WTC11 (cell line): ENCODE results near the gene AJM1. TPM values are rescaled to one million over a fixed set of nuclear protein-coding genes. Genes with fewer than 3 reads are reported as not detected.
A peak's percentile ranks its signal among the peaks of the same experiment; 100 is the strongest.

Experiments used
- ATAC-seq: fragments of 200-7000 bp; cut with Tn5 transposase; 2 replicates; pipeline ENCODE4 v1.10.0; 2021; ENCODE audit warnings: mild to moderate bottlenecking, moderate library complexity
- CTCF ChIA-PET: fragments of 300-600 bp; sonication (Branson Sonifier 250); formaldehyde crosslinking; loops from one replicate; lab custom pipeline; 2021; ENCODE audit warnings: antibody characterized with exemption; lab: Charles Lee
- POLR2A ChIA-PET: fragments of 350-600 bp; sonication (Branson Sonifier 250); formaldehyde crosslinking; loops from one replicate; lab custom pipeline; 2021; ENCODE audit warnings: antibody characterized with exemption; lab: Charles Lee
- DNase-seq: peaks from one replicate; pipeline ENCODE4 v3.0.0; 2021; ENCODE audit warnings: low spot score
- H3K27ac Mint-ChIP-seq: 2 replicates; pipeline ENCODE4 v1.8.0; 2021; ENCODE audit warnings: mixed read lengths
- H3K27me3 Mint-ChIP-seq: 2 replicates; pipeline ENCODE4 v1.8.0; 2021; ENCODE audit warnings: low read depth, mild to moderate bottlenecking, moderate library complexity, mixed read lengths
- H3K36me3 Mint-ChIP-seq: 2 replicates; pipeline ENCODE4 v1.8.0; 2021; ENCODE audit warnings: mixed read lengths
- H3K4me1 Mint-ChIP-seq: 2 replicates; pipeline ENCODE4 v1.8.0; 2022; ENCODE audit warnings: mixed read lengths
- H3K4me3 Mint-ChIP-seq: 2 replicates; pipeline ENCODE4 v1.8.0; 2021; ENCODE audit warnings: mild to moderate bottlenecking, moderate library complexity, mixed read lengths
- H3K9me3 Mint-ChIP-seq: 2 replicates; pipeline ENCODE4 v1.8.0; 2021; ENCODE audit warnings: mixed read lengths
- CBFB ChIP-seq: sonication (generic); formaldehyde crosslinking; IDR thresholded peaks from 2 replicates; pipeline ENCODE4 v1.8.1; 2022; ENCODE audit warnings: mild to moderate bottlenecking, low read depth, missing genetic modification reagents
- FOXP1 ChIP-seq: sonication (generic); formaldehyde crosslinking; IDR thresholded peaks from 2 replicates; pipeline ENCODE4 v1.8.0; 2022; ENCODE audit warnings: missing genetic modification reagents, mild to moderate bottlenecking, moderate library complexity, borderline replicate concordance
- KAT7 ChIP-seq: sonication (generic); formaldehyde crosslinking; IDR thresholded peaks from 2 replicates; pipeline ENCODE4 v1.8.1; 2023; ENCODE audit warnings: missing genetic modification reagents, mild to moderate bottlenecking, borderline replicate concordance
- NFATC4 ChIP-seq: fragments of 250-450 bp; sonication (Bioruptor Pico); IDR thresholded peaks from 2 replicates; pipeline ENCODE4 v1.9.0; 2021; ENCODE audit warnings: mild to moderate bottlenecking
- RORB ChIP-seq: fragments of 250-450 bp; sonication (Bioruptor Pico); IDR thresholded peaks from 2 replicates; pipeline ENCODE4 v1.9.0; 2021; ENCODE audit warnings: mild to moderate bottlenecking
- TCF7 ChIP-seq: sonication (generic); formaldehyde crosslinking; IDR thresholded peaks from 2 replicates; pipeline ENCODE4 v1.8.0; 2022; ENCODE audit warnings: mild to moderate bottlenecking, low read depth, missing genetic modification reagents, moderate library complexity
- TP53 ChIP-seq: sonication (generic); formaldehyde crosslinking; IDR thresholded peaks from 2 replicates; pipeline ENCODE4 v1.8.1; 2023; ENCODE audit warnings: mild to moderate bottlenecking, missing genetic modification reagents
- ZNF121 ChIP-seq: sonication (generic); formaldehyde crosslinking; IDR thresholded peaks from 2 replicates; pipeline ENCODE4 v1.8.0; 2023; ENCODE audit warnings: missing genetic modification reagents
- ZNF416 ChIP-seq: fragments of 250-450 bp; sonication (Bioruptor Pico); IDR thresholded peaks from 2 replicates; pipeline ENCODE4 v1.9.0; 2021; ENCODE audit warnings: mild to moderate bottlenecking, inconsistent platforms
- total RNA-seq: library from RNA; stranded (reverse); gene quantifications from 3 replicates; pipeline ENCODE4 v1.2.3, GENCODE V29; 2021
- TF ChIP-seq, protein P1 (sequence below): sonication (generic); formaldehyde crosslinking; IDR thresholded peaks from 2 replicates; pipeline ENCODE4 v1.8.1; 2022; ENCODE audit warnings: low read depth, mild to moderate bottlenecking, moderate library complexity, missing genetic modification reagents, borderline replicate concordance
- TF ChIP-seq, protein P2 (sequence below): sonication (generic); formaldehyde crosslinking; IDR thresholded peaks from 2 replicates; pipeline ENCODE4 v1.8.1; 2023; ENCODE audit warnings: mild to moderate bottlenecking, missing genetic modification reagents, moderate library complexity
- TF ChIP-seq, protein P3 (sequence below): sonication (generic); formaldehyde crosslinking; IDR thresholded peaks from 2 replicates; pipeline ENCODE4 v1.8.0; 2023; ENCODE audit warnings: missing genetic modification reagents

The AJM1 gene
- total RNA-seq, 1 experiment from 2014 or later: 1.6 TPM

DNA sequence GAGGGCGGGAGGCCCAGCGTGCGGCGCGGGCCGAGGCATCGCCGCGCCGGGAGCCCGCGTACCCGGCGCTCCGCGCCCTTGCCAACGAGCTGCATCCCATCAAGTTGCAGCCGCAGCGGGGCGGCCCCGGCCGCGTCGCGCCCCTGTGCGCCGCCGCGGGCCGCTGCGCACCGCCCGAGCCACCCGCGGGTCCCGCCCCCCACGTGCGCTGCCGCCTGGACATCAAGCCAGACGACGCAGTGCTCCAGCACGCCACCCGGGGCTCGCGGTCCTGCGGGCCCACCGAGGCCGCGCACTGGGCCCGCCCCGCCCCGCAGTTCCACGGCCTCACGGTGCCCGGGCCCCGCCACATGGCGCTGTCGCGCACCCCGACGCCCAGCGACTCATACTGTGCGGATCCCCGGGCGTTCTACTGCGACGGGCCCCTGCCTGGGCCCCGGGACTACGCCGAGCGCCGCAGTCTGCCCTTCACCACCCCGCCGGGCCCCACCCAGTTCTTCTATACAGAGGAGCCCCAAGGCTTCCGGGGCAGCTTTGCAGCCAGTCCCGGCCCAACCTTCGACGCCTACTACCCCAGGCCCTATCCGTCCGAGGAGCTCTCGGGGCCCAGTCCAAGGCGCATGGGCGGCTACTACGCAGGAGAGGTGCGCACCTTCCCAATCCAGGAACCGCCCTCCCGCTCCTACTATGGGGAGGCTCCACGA, 2.6 kb downstream of the AJM1 start:
- no peak overlapping the region for H3K4me3 Mint-ChIP-seq
- CTCF ChIA-PET: interaction anchor here (0.7 to 5.9 kb wide), 9 partner anchors 23 to 190 kb away, joined by 4 to 64 read pairs (median 8); partner anchors contain the start of genes RABL6, TMEM141 and TRAF2
- no peaks in the 10 kb centered on the region for H3K9me3 Mint-ChIP-seq
- TF ChIP-seq KAT7 (CRISPR knock-in tag) (no peak), NFATC4 (CRISPR knock-in tag) (no peak), RORB (no peak), ZNF416 (no peak), ZNF121 (CRISPR knock-in tag) (no peak)
- H3K36me3 Mint-ChIP-seq: no peaks in the 10 kb centered on the region
- DNase-seq (no peak), ATAC-seq (no peak)
- no peak overlapping the region for H3K27ac Mint-ChIP-seq
- POLR2A ChIA-PET: interaction anchor here (0.5 kb wide), 1 partner anchor 159 kb away, joined by 5 read pairs; no protein-coding TSS in a partner anchor
- H3K4me1 Mint-ChIP-seq: peaks cover 23% of the 10 kb centered on the region
- peaks cover 3% of the 10 kb centered on the region for H3K27me3 Mint-ChIP-seq

DNA sequence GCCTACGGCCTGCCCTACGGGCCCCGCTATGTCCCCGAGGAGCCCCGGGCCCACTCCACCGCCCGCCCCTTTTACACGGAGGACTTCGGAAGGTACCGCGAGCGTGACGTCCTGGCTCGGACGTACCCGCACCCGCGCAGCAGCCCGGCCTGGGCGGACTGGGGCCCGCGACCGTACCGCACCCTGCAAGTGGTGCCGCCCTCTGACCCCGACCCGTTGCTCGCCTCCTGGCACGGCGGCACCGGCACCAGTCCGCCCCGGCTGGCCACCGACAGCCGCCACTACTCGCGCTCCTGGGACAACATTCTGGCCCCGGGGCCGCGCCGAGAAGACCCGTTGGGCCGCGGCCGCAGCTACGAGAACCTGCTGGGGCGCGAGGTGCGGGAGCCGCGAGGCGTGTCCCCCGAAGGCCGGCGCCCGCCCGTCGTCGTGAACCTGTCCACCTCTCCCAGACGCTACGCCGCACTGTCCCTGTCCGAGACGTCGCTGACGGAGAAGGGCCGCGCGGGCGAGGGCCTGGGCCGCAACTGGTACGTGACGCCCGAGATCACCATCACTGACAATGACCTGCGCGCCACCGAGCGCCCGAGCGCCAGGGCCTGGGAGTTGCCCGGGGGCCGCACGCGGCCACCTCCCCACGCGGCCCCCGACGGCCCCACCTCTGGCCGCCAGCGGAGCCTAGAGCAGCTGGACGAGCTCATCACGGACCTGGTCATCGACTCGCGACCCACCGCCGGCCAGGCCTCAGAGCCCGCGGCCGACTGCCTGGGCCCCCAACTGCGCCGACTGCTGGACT, 3.4 kb downstream of the AJM1 start:
- ChIA-PET POLR2A (interaction anchor here (0.5 kb wide), 1 partner anchor 158 kb away, joined by 5 read pairs; no protein-coding TSS in a partner anchor), CTCF (interaction anchor here (1.1 to 2.0 kb wide), 4 partner anchors 36 to 133 kb away, joined by 3 to 8 read pairs (median 6); no protein-coding TSS in a partner anchor)
- Mint-ChIP-seq H3K36me3 (peaks cover 2% of the 10 kb centered on the region; the same call in 1 of the 2 replicates), H3K4me3 (no peak overlapping the region), H3K27me3 (peaks cover 3% of the 10 kb centered on the region), H3K9me3 (no peaks in the 10 kb centered on the region), H3K4me1 (peaks cover 23% of the 10 kb centered on the region), H3K27ac (no peak overlapping the region)
- ATAC-seq (no peak), DNase-seq (no peak)
- TF ChIP-seq TCF7 (CRISPR knock-in tag) (no peak), CBFB (CRISPR knock-in tag) (no peak), TP53 (no peak), KAT7 (CRISPR knock-in tag) (no peak)
- TF ChIP-seq, protein P1, sequence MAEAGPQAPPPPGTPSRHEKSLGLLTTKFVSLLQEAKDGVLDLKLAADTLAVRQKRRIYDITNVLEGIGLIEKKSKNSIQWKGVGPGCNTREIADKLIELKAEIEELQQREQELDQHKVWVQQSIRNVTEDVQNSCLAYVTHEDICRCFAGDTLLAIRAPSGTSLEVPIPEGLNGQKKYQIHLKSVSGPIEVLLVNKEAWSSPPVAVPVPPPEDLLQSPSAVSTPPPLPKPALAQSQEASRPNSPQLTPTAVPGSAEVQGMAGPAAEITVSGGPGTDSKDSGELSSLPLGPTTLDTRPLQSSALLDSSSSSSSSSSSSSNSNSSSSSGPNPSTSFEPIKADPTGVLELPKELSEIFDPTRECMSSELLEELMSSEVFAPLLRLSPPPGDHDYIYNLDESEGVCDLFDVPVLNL: no peak
- TF ChIP-seq, protein P2, sequence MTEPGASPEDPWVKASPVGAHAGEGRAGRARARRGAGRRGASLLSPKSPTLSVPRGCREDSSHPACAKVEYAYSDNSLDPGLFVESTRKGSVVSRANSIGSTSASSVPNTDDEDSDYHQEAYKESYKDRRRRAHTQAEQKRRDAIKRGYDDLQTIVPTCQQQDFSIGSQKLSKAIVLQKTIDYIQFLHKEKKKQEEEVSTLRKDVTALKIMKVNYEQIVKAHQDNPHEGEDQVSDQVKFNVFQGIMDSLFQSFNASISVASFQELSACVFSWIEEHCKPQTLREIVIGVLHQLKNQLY (CRISPR knock-in tag): no peak

DNA sequence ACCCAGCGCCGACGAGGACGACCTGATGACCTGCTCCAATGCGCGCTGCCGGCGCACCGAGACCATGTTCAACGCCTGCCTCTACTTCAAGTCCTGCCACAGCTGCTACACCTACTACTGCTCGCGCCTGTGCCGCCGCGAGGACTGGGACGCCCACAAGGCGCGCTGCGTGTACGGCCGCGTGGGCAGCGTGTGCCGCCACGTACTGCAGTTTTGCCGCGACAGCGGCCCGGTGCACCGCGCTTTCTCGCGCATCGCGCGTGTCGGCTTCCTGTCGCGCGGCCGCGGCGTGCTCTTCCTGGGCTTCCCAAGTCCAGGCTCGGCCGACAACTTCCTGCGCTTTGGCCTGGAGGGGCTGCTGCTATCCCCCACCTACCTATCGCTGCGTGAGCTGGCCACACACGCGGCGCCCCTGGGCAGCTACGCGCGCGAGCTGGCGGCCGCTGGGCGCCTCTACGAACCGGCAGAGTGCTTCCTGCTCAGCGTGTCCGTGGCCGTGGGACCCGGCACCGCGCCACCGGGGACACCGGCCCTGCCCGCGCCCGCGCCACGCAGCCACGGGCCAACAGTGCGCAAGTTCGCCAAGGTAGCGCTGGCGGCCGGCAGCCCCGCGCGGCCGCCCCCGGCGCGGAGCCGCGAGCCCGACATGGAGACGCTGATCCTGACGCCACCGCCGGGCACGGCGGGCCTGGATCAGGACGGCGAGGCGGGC, 4.3 kb downstream of the AJM1 start:
- Mint-ChIP-seq H3K9me3 (no peaks in the 10 kb centered on the region), H3K4me3 (peak overlapping the region; percentile 94), H3K27me3 (peaks cover 3% of the 10 kb centered on the region), H3K4me1 (peaks cover 15% of the 10 kb centered on the region), H3K27ac (no peak overlapping the region), H3K36me3 (peaks cover 2% of the 10 kb centered on the region; the same call in 1 of the 2 replicates)
- ATAC-seq (no peak), DNase-seq (no peak)
- TF ChIP-seq, protein P3, sequence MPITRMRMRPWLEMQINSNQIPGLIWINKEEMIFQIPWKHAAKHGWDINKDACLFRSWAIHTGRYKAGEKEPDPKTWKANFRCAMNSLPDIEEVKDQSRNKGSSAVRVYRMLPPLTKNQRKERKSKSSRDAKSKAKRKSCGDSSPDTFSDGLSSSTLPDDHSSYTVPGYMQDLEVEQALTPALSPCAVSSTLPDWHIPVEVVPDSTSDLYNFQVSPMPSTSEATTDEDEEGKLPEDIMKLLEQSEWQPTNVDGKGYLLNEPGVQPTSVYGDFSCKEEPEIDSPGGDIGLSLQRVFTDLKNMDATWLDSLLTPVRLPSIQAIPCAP: no peak
- TF ChIP-seq FOXP1 (CRISPR knock-in tag): 0 out of 2 replicates have a peak, but pooled peaks have one; percentile 3
- POLR2A ChIA-PET: interaction anchor here (1.1 to 3.0 kb wide), 7 partner anchors 10 to 189 kb away, joined by 3 to 14 read pairs (median 5); partner anchors contain the start of genes EDF1, RABL6 and TRAF2
- CTCF ChIA-PET: interaction anchor here (0.6 to 3.0 kb wide), 20 partner anchors 11 to 576 kb away, joined by 3 to 18 read pairs (median 6); partner anchors contain the start of genes EXD3, NOXA1, NPDC1 and RABL6
